H54 (cell line): ENCODE measurements around the gene TRIM28.
"Not testable (repeated sequence)": the region's sequence is repeated elsewhere in the genome, so short reads cannot be mapped to it uniquely, and the experiment has no call there.

Experiments
- DNase-seq: peaks from one replicate; pipeline ENCODE4 v3.0.0; 2011; ENCODE audit warnings: low spot score, mixed read lengths; ENCODE audit not compliant: insufficient read length
- FAIRE-seq: peaks from 3 replicates; lab custom pipeline; 2011; peaks lifted over from hg19 to GRCh38; lab: Jason Lieb, UNC
- POLR2A ChIP-seq: IDR thresholded peaks from 2 replicates; pipeline ENCODE4 v1.6.1; 2011; ENCODE audit warnings: low read depth, mild to moderate bottlenecking, low read length

The TRIM28 gene

GRCh38 chr19:58543826-58544590, at the start of gene TRIM28:
Gene TRIM28 (plus strand): TSS chr19:58544064. CDS start chr19:58544758, 694 bp downstream.
- peak; percentile 99 for TF ChIP-seq POLR2A
- DNase-seq: peak; percentile 100
- no peak for FAIRE-seq

DNA sequence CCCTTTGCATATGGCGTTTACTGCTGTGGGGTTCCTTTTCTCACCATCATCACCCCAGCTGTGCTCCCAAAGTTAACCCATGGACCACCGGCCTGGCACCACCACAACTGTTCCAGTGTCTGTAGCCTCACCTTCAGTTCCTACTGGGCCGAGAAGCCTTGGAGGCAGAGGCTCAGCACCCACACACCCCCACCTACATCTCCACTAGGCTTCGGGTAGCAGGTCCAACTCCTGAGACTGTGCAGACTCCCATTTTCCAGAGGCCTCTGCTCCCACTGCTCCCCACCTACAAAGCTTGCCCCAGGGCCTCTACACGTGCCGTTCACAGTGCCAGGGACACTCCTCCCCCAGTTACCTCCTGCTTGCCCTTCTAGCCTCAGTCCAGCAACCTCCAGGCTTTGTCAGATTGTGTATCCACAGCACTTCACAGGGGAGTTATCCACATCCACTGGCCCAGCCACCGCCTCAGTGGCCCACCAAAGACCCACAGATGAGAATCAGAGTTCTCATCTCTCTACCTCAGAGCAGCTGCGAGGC, 46.2 kb upstream of the TRIM28 start:
- TF ChIP-seq POLR2A: no peak
- DNase-seq: no peak
- FAIRE-seq: no peak

DNA sequence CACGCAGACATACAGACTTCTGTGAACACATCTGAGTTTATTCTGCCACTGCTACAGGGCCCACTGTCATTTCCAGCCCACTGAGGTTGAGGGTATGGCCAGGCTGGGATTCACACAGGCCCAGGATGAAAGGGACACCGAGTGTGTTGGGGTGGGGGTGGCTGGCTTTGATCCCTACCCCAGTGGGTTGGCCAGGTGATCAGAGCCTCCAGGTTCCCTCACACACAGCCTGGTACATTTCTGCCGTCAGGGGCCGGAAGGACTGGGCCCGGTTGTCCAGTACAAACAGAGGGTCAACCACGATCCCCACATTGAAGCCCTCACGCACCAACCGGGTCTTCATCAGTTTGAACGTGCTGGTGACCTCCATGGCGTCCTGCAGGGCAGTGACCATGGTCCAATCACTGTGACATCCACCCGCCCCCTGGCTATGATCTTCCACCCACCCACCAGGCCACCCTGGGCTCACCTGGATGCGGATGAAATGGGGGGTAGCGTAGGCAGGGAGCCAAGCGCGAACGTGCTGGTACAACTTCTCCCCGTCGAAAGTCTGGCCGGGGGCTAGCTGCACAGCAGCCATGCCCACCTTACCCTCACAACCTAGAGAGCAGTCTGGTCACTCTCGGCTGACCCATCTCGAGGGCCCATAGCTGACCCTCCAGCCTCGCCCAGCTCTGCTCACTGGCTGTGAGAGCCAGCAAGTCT, 45.4 kb upstream of the TRIM28 start:
- FAIRE-seq (no peak), DNase-seq (no peak)
- no peak for TF ChIP-seq POLR2A

DNA sequence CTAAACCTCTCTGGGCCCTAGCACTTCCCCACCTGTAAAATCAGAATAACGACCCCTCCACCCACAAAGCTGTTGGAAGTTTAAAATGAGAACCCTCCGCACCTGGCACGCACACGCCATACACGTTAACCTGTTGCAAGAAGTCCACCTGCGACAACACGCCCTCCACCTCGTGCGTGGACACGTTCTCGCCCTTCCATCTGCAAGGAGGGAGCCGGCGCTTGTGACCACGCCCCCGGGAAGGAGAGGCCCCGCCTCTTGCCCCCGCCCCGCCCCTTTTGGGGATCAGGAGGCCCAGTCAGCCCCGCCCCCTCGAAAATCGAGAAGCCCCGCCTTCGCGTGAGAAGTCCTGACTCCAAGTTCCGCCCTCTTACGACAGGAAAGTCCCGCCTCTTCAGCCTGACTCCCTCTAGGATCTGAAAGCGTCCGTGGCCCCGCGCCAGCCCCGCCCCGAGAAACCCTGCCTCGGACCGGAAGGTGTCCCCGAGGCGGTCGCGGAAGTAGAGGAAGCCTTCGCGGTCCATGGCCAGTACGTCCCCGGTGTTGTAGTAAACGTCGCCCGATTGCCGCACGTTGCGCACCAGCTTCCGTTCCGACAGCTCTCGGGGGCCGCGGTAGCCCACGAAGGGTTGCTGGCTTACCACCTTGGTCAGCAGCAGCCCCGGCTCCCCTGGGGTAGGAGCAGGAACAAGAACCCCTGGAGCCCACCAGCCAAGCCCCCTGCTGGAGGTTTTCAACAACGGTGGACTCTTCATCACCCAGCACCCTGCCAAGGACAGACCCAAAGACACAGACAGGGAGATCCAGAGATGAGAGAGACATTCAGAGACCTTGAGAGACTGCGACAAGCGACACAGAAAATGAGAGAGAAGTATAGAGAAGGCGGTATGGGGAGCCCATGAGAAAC, 44.6 kb upstream of the TRIM28 start:
- DNase-seq (peak; percentile 84), FAIRE-seq (no peak)
- TF ChIP-seq POLR2A: peak; percentile 74

DNA sequence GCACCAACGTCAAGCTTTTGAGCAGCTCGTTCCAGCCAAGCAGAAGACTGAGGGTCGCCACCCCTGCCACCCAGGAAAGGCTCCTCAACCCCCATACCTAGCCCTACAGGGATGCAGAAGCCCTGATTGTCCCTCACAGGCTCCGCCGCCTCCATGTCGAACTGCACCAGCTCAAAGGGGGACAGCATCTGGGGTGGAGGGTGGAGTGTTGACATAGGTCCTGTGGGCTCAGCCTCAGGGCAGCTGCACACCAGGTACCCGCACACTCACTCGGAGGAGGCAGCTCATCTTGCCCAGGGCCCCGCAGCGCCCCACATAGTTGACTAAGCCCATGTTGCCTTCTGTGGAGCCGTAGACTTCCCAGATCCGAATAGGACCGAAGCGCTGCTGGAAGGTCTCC, 43.6 kb upstream of the TRIM28 start:
- no peak for FAIRE-seq
- DNase-seq: no peak
- TF ChIP-seq POLR2A: no peak

- DNase-seq, FAIRE-seq: not testable (repeated sequence)
Measured at GRCh38 chr19:58507602-58508223, 36.2 kb upstream of the TRIM28 start.

GRCh38 chr19:58509731-58510083, 34.2 kb upstream of the TRIM28 start:
- FAIRE-seq: no peak
- TF ChIP-seq POLR2A: no peak
- no peak for DNase-seq

GRCh38 chr19:58510084-58510862, 33.6 kb upstream of the TRIM28 start:
- no peak for TF ChIP-seq POLR2A
- DNase-seq (no peak), FAIRE-seq (no peak)

- FAIRE-seq (no peak), DNase-seq (no peak)
- no peak for TF ChIP-seq POLR2A
Measured at GRCh38 chr19:58511353-58512208, 32.3 kb upstream of the TRIM28 start, which contains the start of gene SLC27A5. Gene SLC27A5 (minus strand): TSS chr19:58511992. CDS start chr19:58511955, 37 bp downstream.

DNA sequence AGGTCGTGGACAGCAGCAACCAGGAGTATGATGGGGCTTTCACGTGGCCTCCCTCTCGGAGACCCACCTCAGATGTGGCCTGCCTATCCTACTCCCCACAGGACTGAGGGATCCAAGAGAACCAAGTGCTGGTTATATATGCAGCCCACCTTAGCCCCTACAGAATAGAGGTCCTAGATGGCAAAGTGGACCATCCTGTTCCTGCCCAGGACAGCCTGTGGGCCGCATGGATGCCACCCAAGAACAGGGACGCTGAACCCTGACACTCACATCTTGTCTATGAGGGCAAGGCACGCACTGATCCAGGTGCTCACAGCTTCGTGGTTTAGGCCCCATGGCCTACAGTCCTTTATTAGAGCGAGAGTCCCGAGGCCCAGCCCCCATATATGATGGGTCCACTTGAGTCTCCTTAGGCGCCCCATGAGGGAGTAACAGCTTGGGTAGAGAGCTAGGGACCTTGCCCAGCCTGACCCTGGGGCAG, 30.6 kb upstream of the TRIM28 start:
- no peak for TF ChIP-seq POLR2A
- FAIRE-seq: no peak
- no peak for DNase-seq
